GM21786 (cell line): ENCODE results near the gene MLKL.

Experiments
- ATAC-seq: cut with Tn5 transposase; IDR thresholded peaks from one replicate; pipeline ENCODE4 v1.9.1; 2021; ENCODE audit not compliant: unreplicated experiment

The MLKL gene

GRCh38 chr16:74652249-74652648 lies 48.4 kb downstream of the MLKL start:
- no peak for ATAC-seq

- ATAC-seq: no peak
These were observed 48.8 kb downstream of the MLKL start for GRCh38 chr16:74651841-74652240.

DNA sequence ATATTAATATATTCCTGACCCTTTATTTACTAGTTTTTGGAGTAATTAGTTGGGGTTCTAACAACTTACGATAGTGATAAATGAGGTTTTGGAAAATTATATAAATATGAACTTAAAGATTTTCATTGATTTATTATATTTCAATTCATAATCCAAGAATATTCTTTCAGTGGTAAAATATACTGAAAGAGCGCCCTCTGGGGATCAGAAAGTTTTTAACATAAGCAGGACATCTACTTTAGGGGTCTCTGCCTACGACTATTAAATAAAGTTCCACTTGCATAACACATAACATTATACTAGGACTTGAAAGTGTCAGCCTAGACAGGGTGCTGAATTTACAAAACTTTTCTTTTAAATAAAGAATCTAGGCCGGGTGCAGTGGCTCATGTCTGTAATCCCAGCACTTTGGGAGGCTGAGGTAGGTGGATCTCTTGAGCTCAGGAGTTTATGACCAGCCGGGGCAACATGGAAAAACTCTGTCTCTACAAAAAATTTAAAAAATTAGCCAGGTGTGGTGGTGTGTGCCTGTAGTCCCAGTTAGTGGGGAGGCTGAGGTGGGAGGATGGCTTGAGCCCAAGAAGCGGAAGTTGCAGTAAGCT lies 49.6 kb downstream of the MLKL start:
- no peak for ATAC-seq

DNA sequence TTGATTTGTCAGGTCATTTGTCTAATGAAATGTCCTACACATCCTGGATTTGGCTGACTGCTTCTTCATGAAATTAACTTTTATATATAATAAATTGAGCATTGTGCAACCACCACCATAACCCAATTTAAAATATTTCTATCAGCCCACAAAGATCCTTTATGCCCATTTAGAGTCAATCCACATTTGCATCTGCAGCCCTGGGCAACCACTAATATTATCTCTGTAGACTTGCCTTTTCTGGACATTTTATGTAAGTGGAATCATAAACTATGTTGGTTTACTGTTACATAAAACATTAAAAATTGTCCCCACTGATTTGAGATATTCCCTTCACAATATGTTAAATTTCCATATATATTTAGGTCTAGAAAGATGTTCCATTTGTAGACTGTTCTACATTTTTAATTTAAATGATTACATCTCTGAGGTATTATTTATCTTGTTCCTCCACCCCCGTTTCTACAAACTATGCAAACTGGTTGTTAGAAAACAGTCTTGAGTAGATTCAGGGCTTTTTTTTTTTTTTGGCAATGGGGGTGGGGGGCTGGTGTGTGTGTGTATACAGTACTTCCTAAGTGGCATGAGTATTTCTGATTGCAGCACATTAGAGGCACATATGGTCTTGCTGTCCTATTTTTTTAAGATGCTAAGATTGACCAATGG lies 50.7 kb downstream of the MLKL start:
- no peak for ATAC-seq

DNA sequence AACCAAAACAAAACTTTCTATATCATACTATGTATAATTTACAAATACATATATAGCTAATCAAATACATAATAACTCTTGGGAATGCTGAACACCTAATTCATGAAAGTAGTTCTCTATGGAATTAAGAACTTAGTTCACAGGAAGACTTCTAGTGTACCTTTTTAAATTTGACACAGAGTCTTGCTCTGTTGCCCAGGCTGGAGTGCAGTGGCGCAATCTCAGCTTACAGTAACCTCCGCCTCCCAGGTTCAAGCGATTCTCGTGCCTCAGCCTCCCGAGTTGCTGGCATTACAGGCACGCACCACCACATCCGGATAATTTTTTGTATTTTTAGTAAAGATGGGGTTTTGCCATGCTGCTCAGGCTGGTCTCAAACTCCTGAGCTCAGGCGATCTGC lies 58.7 kb downstream of the MLKL start:
- no peak for ATAC-seq

- no peak for ATAC-seq
These were observed 62.8 kb downstream of the MLKL start for GRCh38 chr16:74637742-74638453.

- no peak for ATAC-seq
These were observed 65.4 kb downstream of the MLKL start for GRCh38 chr16:74635303-74635702.

DNA sequence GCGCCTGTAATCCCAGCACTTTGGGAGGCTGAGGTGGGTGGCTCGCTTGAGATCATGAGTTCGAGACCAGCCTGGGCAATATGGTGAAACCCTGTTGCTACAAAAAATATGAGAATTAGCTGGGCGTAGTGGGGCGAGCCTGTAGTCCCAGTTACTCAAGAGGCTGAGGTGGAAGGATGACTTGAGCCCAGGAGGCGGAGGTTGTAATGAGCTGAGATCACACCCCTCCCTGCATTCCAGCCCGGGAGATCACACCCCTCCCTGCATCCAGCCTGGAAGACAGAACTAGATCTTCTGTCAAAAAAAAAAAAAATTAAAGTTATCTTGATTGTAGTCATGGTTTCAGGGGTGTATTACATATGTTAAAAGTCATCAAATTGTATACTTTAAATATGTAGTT lies 67.0 kb downstream of the MLKL start:
- no peak for ATAC-seq

GRCh38 chr16:74627506-74628220 lies 73.0 kb downstream of the MLKL start:
- ATAC-seq: no peak

- ATAC-seq: peak; percentile 61
These were observed 73.8 kb downstream of the MLKL start for GRCh38 chr16:74626741-74627416.

DNA sequence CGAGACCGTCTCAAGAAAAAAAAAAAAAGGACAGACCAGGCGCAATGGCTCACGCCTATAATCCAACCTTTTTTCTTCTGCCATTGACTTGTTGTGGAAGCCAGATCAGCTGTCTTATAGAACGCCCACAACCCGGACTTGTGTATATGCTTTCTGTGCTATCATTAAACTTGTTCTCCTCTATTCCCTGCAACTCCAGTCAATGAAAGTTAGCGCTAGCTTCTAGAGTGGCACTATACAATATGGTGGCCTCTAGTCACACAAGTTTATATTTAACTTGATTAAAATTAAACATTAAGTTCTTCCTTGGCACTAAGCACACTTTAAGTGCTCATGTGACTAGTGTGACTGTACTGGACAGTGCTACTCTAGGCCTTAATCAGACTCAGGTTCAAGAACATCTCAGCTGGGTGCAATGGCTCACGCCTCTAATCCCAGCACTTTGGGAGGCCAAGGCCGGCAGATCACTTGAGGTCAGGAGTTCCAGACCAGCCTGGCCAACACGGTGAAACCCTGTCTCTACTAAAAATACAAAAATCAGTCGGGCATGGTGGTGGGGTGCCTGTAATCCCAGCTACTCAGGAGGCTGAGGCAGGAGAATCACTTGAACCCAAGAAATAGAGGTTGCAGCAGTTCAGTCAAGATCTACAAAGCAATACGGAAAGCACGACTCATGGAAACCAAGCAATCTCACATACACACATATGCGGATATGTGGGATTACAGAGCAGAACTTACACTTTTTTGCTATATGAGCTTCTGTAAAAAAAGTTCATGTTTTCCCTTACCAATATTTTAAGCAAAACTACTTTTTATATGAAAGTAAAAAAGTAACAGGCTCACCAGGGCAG lies 74.9 kb downstream of the MLKL start:
- no peak for ATAC-seq

DNA sequence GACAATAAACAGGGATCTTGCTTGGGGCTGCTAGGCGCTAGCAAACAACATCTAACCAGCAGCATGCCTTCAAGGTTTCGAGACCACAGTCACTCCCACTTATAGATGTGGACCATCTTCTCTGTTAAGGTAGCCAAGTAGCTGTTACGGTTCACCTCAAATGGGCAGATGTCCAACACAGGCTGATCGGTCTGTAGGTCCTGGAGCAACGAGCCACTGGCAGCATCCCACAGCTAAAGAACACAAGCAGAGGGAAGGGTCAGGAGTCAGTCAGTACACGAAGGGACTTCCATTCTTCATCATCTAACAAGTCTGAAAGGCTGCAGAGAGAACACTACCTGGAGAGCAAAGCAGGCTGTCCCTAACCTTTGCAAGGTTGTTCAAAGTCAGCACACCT lies 76.8 kb downstream of the MLKL start:
- ATAC-seq: no peak

DNA sequence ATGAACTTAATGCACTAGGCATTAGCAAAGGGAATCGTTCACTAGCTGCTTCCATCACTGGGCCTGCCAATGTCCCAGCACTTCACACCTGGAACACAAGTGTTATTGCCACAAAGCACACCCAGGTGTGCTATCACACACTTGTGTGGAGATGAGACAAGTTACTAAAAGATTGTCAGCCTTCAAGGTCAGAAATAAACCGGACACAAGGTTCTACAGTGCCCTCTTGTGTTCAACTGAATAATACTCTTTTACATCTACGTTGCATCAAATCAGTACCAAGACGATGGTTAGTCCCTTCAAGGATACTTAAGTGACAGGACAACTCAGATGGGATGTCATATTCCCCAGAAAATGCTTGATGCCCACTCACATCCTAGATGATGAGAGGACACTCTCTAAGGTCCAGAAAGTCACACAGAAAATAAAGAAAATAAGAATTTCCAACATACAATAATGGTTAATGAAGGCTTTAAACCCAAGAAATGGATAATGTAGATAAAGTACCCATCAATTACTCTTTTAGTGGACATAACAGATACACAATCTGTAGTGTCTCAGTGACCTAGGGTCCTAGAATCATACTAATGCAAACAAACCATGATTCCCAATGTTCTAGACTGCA lies 77.3 kb downstream of the MLKL start:
- no peak for ATAC-seq

- ATAC-seq: no peak
These were observed 78.7 kb downstream of the MLKL start for GRCh38 chr16:74622005-74622404.
